Measurements from ENCODE around the gene DUSP10.

DNA sequence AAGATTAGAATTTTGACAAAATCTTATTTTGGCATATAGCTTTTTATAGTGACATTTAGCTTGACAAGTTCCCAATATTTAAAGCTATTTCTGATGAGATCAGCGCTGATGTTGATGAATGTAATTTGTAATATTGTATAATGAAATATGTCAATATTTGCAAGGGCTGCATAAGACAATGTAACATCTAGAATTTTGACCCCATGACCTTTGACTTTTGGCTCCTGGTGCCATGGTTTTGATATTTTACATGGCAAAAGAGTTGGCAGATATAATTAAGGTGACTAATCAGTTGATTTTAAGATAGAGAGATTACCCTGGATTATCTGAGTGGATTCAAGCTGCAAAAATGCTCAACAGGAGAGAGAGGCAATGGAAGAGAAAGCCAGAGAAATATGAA lies 63.9 kb downstream of the DUSP10 start:
- TF ChIP-seq, protein P1, sequence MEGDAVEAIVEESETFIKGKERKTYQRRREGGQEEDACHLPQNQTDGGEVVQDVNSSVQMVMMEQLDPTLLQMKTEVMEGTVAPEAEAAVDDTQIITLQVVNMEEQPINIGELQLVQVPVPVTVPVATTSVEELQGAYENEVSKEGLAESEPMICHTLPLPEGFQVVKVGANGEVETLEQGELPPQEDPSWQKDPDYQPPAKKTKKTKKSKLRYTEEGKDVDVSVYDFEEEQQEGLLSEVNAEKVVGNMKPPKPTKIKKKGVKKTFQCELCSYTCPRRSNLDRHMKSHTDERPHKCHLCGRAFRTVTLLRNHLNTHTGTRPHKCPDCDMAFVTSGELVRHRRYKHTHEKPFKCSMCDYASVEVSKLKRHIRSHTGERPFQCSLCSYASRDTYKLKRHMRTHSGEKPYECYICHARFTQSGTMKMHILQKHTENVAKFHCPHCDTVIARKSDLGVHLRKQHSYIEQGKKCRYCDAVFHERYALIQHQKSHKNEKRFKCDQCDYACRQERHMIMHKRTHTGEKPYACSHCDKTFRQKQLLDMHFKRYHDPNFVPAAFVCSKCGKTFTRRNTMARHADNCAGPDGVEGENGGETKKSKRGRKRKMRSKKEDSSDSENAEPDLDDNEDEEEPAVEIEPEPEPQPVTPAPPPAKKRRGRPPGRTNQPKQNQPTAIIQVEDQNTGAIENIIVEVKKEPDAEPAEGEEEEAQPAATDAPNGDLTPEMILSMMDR (IDR thresholded peaks at IDR 0.05 in 4 of 5, conservative IDR thresholded peaks at IDR 0.05 in 1 of 5), result no peak
- TF ChIP-seq POLR2A (IDR thresholded peaks at IDR 0.05), result no peak
